SH-SY5Y (cell line): Measurements from ENCODE around the gene RSRC1.

ENCODE experiments used
- GATA2 ChIP-seq: IDR thresholded peaks from 2 replicates; pipeline ENCODE4 v1.6.1; 2011; ENCODE audit warnings: mild to moderate bottlenecking, low read depth, low read length
- GATA3 ChIP-seq: IDR thresholded peaks from 2 replicates; pipeline ENCODE4 v1.6.1; 2011; ENCODE audit warnings: low read depth, mild to moderate bottlenecking, low read length, moderate library complexity

DNA sequence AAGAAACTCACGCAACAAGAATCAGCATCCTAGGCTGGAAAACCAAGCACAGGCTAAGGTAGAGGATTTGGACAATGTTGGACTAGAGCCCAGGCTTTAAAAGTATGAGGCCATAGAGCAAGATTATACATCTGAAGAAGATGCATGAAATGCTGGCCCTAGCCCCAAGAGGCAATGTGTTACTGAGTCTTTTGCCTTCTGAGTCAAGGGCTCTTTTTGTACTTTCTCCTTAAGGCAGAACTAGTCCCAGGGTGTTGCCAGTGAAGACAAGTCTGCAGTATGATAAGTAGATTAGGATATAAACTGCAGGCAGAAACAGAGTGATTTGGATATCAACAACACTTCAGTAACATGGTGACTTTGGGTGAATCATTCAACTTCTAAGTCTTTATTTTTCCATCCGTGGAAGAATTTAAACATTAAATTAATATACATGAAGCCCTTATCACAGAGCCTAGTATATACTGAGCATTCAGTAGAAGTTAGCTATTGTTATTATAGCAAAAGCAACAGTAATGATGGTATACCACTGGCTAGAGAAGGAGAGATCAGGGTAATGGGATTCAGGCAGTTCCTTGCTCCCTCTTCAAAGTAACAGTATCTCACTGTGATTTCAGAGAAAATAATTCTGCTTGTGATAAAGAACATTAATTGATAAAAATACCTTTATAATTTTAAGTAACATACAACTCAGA is 361.2 kb downstream of the RSRC1 start:
- TF ChIP-seq GATA3 (no peak), GATA2 (no peak)
